ENCODE measurements around the gene HMHB1.

The HMHB1 gene

GRCh38 chr5:143826951-143827444 lies 15.0 kb downstream of the HMHB1 start:
- Mint-ChIP-seq H3K36me3 (ENCODE audit: low read depth) (no peaks in the 10 kb centered on the region), H3K27me3 (ENCODE audit: low read depth) (no peaks in the 10 kb centered on the region), H3K4me3 (no peak overlapping the region), H3K9me3 (no peaks in the 10 kb centered on the region), H3K27ac (no peak overlapping the region), H3K4me1 (ENCODE audit: low read depth) (peaks cover 17% of the 10 kb centered on the region)

- Mint-ChIP-seq H3K27ac (peak overlapping the region; percentile 10), H3K36me3 (ENCODE audit: low read depth) (no peaks in the 10 kb centered on the region), H3K9me3 (no peaks in the 10 kb centered on the region), H3K4me1 (ENCODE audit: low read depth) (peaks cover 17% of the 10 kb centered on the region), H3K4me3 (peak overlapping the region; percentile 55), H3K27me3 (ENCODE audit: low read depth) (no peaks in the 10 kb centered on the region)
Measured at GRCh38 chr5:143828710-143829109, 16.7 kb downstream of the HMHB1 start.

GRCh38 chr5:143833177-143833576 lies 21.2 kb downstream of the HMHB1 start:
- no peak overlapping the region for H3K27ac Mint-ChIP-seq
- peaks cover 8% of the 10 kb centered on the region for H3K4me1 Mint-ChIP-seq (ENCODE audit: low read depth)
- no peak overlapping the region for H3K4me3 Mint-ChIP-seq
- no peaks in the 10 kb centered on the region for H3K9me3 Mint-ChIP-seq
- H3K36me3 Mint-ChIP-seq (ENCODE audit: low read depth): no peaks in the 10 kb centered on the region
- no peaks in the 10 kb centered on the region for H3K27me3 Mint-ChIP-seq (ENCODE audit: low read depth)

- Mint-ChIP-seq H3K27ac (no peak overlapping the region), H3K36me3 (ENCODE audit: low read depth) (no peaks in the 10 kb centered on the region), H3K4me1 (ENCODE audit: low read depth) (peaks cover 1% of the 10 kb centered on the region), H3K4me3 (no peak overlapping the region), H3K9me3 (no peaks in the 10 kb centered on the region), H3K27me3 (ENCODE audit: low read depth) (no peaks in the 10 kb centered on the region)
Measured at GRCh38 chr5:143835251-143835650, 23.3 kb downstream of the HMHB1 start.

GRCh38 chr5:143836161-143836725 lies 24.3 kb downstream of the HMHB1 start:
- H3K4me1 Mint-ChIP-seq (ENCODE audit: low read depth): peaks cover 1% of the 10 kb centered on the region
- H3K27ac Mint-ChIP-seq: no peak overlapping the region
- H3K9me3 Mint-ChIP-seq: no peaks in the 10 kb centered on the region
- H3K27me3 Mint-ChIP-seq (ENCODE audit: low read depth): peaks cover 4% of the 10 kb centered on the region
- no peaks in the 10 kb centered on the region for H3K36me3 Mint-ChIP-seq (ENCODE audit: low read depth)
- H3K4me3 Mint-ChIP-seq: no peak overlapping the region

GRCh38 chr5:143837306-143837848 lies 25.4 kb downstream of the HMHB1 start:
- H3K27ac Mint-ChIP-seq: no peak overlapping the region
- H3K27me3 Mint-ChIP-seq (ENCODE audit: low read depth): peaks cover 7% of the 10 kb centered on the region
- H3K4me3 Mint-ChIP-seq: no peak overlapping the region
- H3K4me1 Mint-ChIP-seq (ENCODE audit: low read depth): peaks cover 1% of the 10 kb centered on the region
- no peaks in the 10 kb centered on the region for H3K9me3 Mint-ChIP-seq
- no peaks in the 10 kb centered on the region for H3K36me3 Mint-ChIP-seq (ENCODE audit: low read depth)

GRCh38 chr5:143841446-143841845 lies 29.5 kb downstream of the HMHB1 start:
- H3K27ac Mint-ChIP-seq: no peak overlapping the region
- H3K36me3 Mint-ChIP-seq (ENCODE audit: low read depth): no peaks in the 10 kb centered on the region
- no peak overlapping the region for H3K4me3 Mint-ChIP-seq
- peaks cover 10% of the 10 kb centered on the region for H3K27me3 Mint-ChIP-seq (ENCODE audit: low read depth)
- peaks cover 1% of the 10 kb centered on the region for H3K4me1 Mint-ChIP-seq (ENCODE audit: low read depth)
- no peaks in the 10 kb centered on the region for H3K9me3 Mint-ChIP-seq

GRCh38 chr5:143842920-143843319 lies 31.0 kb downstream of the HMHB1 start:
- Mint-ChIP-seq H3K9me3 (no peaks in the 10 kb centered on the region), H3K36me3 (ENCODE audit: low read depth) (no peaks in the 10 kb centered on the region), H3K27ac (no peak overlapping the region), H3K27me3 (ENCODE audit: low read depth) (peaks cover 10% of the 10 kb centered on the region), H3K4me3 (no peak overlapping the region), H3K4me1 (ENCODE audit: low read depth) (no peaks in the 10 kb centered on the region)

- H3K36me3 Mint-ChIP-seq (ENCODE audit: low read depth): no peaks in the 10 kb centered on the region
- no peak overlapping the region for H3K4me3 Mint-ChIP-seq
- H3K27ac Mint-ChIP-seq: no peak overlapping the region
- no peaks in the 10 kb centered on the region for H3K4me1 Mint-ChIP-seq (ENCODE audit: low read depth)
- H3K27me3 Mint-ChIP-seq (ENCODE audit: low read depth): peaks cover 10% of the 10 kb centered on the region
- H3K9me3 Mint-ChIP-seq: no peaks in the 10 kb centered on the region
Measured at GRCh38 chr5:143843461-143843860, 31.5 kb downstream of the HMHB1 start.

GRCh38 chr5:143850050-143850683 lies 38.2 kb downstream of the HMHB1 start:
- Mint-ChIP-seq H3K4me3 (no peak overlapping the region), H3K36me3 (ENCODE audit: low read depth) (no peaks in the 10 kb centered on the region), H3K27ac (no peak overlapping the region), H3K4me1 (ENCODE audit: low read depth) (peaks cover 4% of the 10 kb centered on the region), H3K27me3 (ENCODE audit: low read depth) (peaks cover 3% of the 10 kb centered on the region), H3K9me3 (no peaks in the 10 kb centered on the region)

GRCh38 chr5:143851383-143851782 lies 39.4 kb downstream of the HMHB1 start:
- no peaks in the 10 kb centered on the region for H3K36me3 Mint-ChIP-seq (ENCODE audit: low read depth)
- H3K4me1 Mint-ChIP-seq (ENCODE audit: low read depth): peaks cover 4% of the 10 kb centered on the region
- no peaks in the 10 kb centered on the region for H3K9me3 Mint-ChIP-seq
- peaks cover 3% of the 10 kb centered on the region for H3K27me3 Mint-ChIP-seq (ENCODE audit: low read depth)
- no peak overlapping the region for H3K4me3 Mint-ChIP-seq
- no peak overlapping the region for H3K27ac Mint-ChIP-seq

- H3K27me3 Mint-ChIP-seq (ENCODE audit: low read depth): no peaks in the 10 kb centered on the region
- no peak overlapping the region for H3K4me3 Mint-ChIP-seq
- H3K36me3 Mint-ChIP-seq (ENCODE audit: low read depth): no peaks in the 10 kb centered on the region
- H3K9me3 Mint-ChIP-seq: no peaks in the 10 kb centered on the region
- H3K27ac Mint-ChIP-seq: no peak overlapping the region
- no peaks in the 10 kb centered on the region for H3K4me1 Mint-ChIP-seq (ENCODE audit: low read depth)
Measured at GRCh38 chr5:143860211-143860610, 48.2 kb downstream of the HMHB1 start.

- Mint-ChIP-seq H3K27me3 (ENCODE audit: low read depth) (no peaks in the 10 kb centered on the region), H3K4me3 (no peak overlapping the region), H3K9me3 (no peaks in the 10 kb centered on the region), H3K36me3 (ENCODE audit: low read depth) (no peaks in the 10 kb centered on the region), H3K27ac (no peak overlapping the region), H3K4me1 (ENCODE audit: low read depth) (no peaks in the 10 kb centered on the region)
Measured at GRCh38 chr5:143862271-143862670, 50.3 kb downstream of the HMHB1 start.

GRCh38 chr5:143865426-143866025 lies 53.6 kb downstream of the HMHB1 start:
- Mint-ChIP-seq H3K27me3 (ENCODE audit: low read depth) (no peaks in the 10 kb centered on the region), H3K4me3 (no peak overlapping the region), H3K9me3 (no peaks in the 10 kb centered on the region), H3K36me3 (ENCODE audit: low read depth) (no peaks in the 10 kb centered on the region), H3K4me1 (ENCODE audit: low read depth) (no peaks in the 10 kb centered on the region), H3K27ac (no peak overlapping the region)
